Osteoblast (primary cell): ENCODE data around the gene WDR55. TPM values are rescaled to one million over a fixed set of nuclear protein-coding genes. Genes with fewer than 3 reads are reported as not detected.
A peak's percentile ranks its signal among the peaks of the same experiment; 100 is the strongest.
"Not testable (repeated sequence)": the region's sequence is repeated elsewhere in the genome, so short reads cannot be mapped to it uniquely, and the experiment has no call there.

ENCODE experiments used
- DNase-seq: peaks from one replicate; pipeline ENCODE4 v3.0.0; 2011; ENCODE audit warnings: low spot score, mixed read lengths; ENCODE audit not compliant: insufficient read length; ENCODE audit errors: missing footprints
- H2AFZ ChIP-seq: 2 replicates; pipeline ENCODE4 v1.6.0; 2011; ENCODE audit warnings: mild to moderate bottlenecking, low read length
- H3K27ac ChIP-seq: 2 replicates; pipeline ENCODE4 v1.5.1; 2011; ENCODE audit warnings: mild to moderate bottlenecking, low read depth, low read length, moderate library complexity
- H3K27me3 ChIP-seq: 2 replicates; pipeline ENCODE4 v1.6.0; 2012; ENCODE audit warnings: mild to moderate bottlenecking, control low read depth, inconsistent platforms, low read length, moderate library complexity; ENCODE audit not compliant: insufficient read depth
- H3K36me3 ChIP-seq: 2 replicates; pipeline ENCODE4 v1.5.1; 2011; ENCODE audit warnings: mild to moderate bottlenecking, low read length, control low read depth, moderate library complexity; ENCODE audit not compliant: insufficient read depth
- H3K4me1 ChIP-seq: 2 replicates; pipeline ENCODE4 v1.5.1; 2011; ENCODE audit warnings: mild to moderate bottlenecking, low read length, control low read depth, moderate library complexity; ENCODE audit not compliant: insufficient read depth
- H3K4me2 ChIP-seq: 2 replicates; pipeline ENCODE4 v1.6.0; 2011; ENCODE audit warnings: mild to moderate bottlenecking, low read length; ENCODE audit not compliant: insufficient read depth
- H3K4me3 ChIP-seq: fragments of 200-600 bp; sonication (generic); 3 replicates; pipeline ENCODE4 v1.5.1; 2012; ENCODE audit warnings: mild to moderate bottlenecking, low read length, inconsistent platforms; ENCODE audit not compliant: insufficient read depth
- H3K79me2 ChIP-seq: 2 replicates; pipeline ENCODE4 v1.6.0; 2012; ENCODE audit warnings: mild to moderate bottlenecking, low read length, control low read depth, inconsistent platforms; ENCODE audit not compliant: insufficient read depth
- H3K9me3 ChIP-seq: 2 replicates; pipeline ENCODE4 v1.5.1; 2011; ENCODE audit warnings: low read depth, low read length, control low read depth
- H4K20me1 ChIP-seq: 2 replicates; pipeline ENCODE4 v1.6.0; 2012; ENCODE audit warnings: mild to moderate bottlenecking, low read length, control low read depth; ENCODE audit not compliant: insufficient read depth
- total RNA-seq: library from RNA; depleted of rRNA; stranded (reverse); fragments of >200 nt; gene quantifications from 2 replicates; pipeline ENCODE4 v1.2.3, GENCODE V29; 2012
- TF ChIP-seq, protein P1 (sequence below): IDR thresholded peaks from 2 replicates; pipeline ENCODE4 v1.5.1; 2011; ENCODE audit warnings: mild to moderate bottlenecking, low read depth, low read length, moderate library complexity; ENCODE audit errors: extremely low read depth

Gene WDR55
- 30.8 and 32.1 TPM in 2 replicates for total RNA-seq

DNA sequence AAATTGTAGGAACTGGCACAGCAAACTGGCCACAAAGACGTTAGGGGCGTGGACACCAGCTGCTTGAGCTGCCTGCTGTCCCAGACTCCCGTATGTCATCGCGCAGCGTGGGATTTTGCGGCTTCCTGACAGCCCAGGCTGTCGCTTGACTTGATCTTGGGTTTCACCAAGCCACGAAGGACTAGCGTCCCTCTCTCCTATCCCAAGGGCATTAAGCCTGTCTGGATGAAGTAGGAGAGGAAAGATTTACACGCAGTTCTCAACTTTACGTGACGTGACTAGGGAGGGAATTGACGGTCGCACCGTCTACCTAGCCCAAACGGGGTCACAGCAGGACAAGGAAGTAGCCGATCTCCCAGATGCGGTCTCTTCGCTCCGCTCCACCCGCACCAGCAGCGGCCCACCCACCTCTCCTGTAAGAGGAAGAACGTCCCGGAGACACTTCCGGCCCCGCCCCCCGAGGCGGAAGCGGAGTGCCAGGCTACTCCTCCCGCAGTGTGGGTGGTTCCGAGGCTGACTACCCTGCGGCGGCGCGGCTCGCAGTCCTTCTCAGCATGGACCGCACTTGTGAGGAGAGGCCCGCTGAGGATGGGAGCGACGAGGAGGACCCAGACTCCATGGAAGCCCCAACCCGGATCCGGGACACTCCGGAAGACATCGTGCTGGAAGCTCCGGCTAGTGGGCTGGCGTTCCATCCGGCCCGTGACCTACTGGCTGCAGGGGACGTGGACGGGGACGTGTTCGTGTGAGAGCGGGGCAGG lies at the start of gene WDR55:
Gene WDR55, plus strand, starts transcription at position 546 of the 761 bp plus-strand sequence. Its CDS starts 9 bp downstream, at position 555.
- H3K27ac ChIP-seq, result peak within 1 kb of the TSS; percentile 84
- TF ChIP-seq, protein P1, sequence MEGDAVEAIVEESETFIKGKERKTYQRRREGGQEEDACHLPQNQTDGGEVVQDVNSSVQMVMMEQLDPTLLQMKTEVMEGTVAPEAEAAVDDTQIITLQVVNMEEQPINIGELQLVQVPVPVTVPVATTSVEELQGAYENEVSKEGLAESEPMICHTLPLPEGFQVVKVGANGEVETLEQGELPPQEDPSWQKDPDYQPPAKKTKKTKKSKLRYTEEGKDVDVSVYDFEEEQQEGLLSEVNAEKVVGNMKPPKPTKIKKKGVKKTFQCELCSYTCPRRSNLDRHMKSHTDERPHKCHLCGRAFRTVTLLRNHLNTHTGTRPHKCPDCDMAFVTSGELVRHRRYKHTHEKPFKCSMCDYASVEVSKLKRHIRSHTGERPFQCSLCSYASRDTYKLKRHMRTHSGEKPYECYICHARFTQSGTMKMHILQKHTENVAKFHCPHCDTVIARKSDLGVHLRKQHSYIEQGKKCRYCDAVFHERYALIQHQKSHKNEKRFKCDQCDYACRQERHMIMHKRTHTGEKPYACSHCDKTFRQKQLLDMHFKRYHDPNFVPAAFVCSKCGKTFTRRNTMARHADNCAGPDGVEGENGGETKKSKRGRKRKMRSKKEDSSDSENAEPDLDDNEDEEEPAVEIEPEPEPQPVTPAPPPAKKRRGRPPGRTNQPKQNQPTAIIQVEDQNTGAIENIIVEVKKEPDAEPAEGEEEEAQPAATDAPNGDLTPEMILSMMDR, result no peak

GRCh38 chr5:140622301-140622700 lies 42.4 kb upstream of the WDR55 start:
- peaks cover 16% of the 10 kb centered on the region for H3K27me3 ChIP-seq
- H2AFZ ChIP-seq, result no peak overlapping the region
- no peaks in the 10 kb centered on the region for H4K20me1 ChIP-seq
- H3K4me2 ChIP-seq, result no peak overlapping the region
- H3K36me3 ChIP-seq, result no peaks in the 10 kb centered on the region
- no peak overlapping the region for H3K27ac ChIP-seq
- no peak overlapping the region for H3K4me3 ChIP-seq
- H3K9me3 ChIP-seq, result no peaks in the 10 kb centered on the region
- DNase-seq, result no peak
- TF ChIP-seq, protein P1, result no peak
- no peaks in the 10 kb centered on the region for H3K79me2 ChIP-seq
- no peaks in the 10 kb centered on the region for H3K4me1 ChIP-seq

More for the DNA sequence above, at the start of gene WDR55:
- Histone ChIP-seq H2AFZ (peak within 1 kb of the TSS; percentile 84), H3K4me3 (peak within 1 kb of the TSS; percentile 84), H4K20me1 (peaks cover 13% of the 10 kb centered on the region), H3K79me2 (peaks cover 43% of the 10 kb centered on the region), H3K9me3 (no peaks in the 10 kb centered on the region), H3K27me3 (no peaks in the 10 kb centered on the region), H3K36me3 (peaks cover 56% of the 10 kb centered on the region), H3K4me2 (peak within 1 kb of the TSS; percentile 90), H3K4me1 (peaks cover 6% of the 10 kb centered on the region)
- DNase-seq, result peak; percentile 99

DNA sequence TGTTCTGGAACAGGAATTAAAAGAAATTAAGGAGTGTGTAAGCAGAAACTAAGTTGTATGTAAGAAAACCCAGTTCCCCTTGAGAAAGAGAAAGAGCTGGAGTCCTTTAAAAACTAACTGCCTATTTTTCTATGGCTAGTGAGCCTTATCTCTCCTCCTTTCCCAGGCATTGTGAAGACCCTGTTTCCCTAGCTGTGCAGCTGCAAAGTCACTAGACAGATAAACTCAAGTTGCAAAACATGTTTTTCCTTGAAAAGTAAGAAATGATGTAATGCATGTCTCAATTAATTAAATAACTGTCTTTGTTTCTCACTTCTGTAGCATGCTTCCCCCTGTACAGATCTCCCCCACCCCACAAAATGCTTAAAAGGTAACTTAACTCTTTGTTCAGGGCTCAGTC lies 41.6 kb upstream of the WDR55 start:
- not testable (repeated sequence) for H3K27ac ChIP-seq, DNase-seq, H3K36me3 ChIP-seq, H3K79me2 ChIP-seq, H3K4me2 ChIP-seq, H3K9me3 ChIP-seq, H3K4me3 ChIP-seq, H4K20me1 ChIP-seq, H2AFZ ChIP-seq, H3K4me1 ChIP-seq
- H3K27me3 ChIP-seq, result peaks cover 16% of the 10 kb centered on the region

GRCh38 chr5:140624886-140625285 lies 39.8 kb upstream of the WDR55 start:
- not testable (repeated sequence) for H3K9me3 ChIP-seq, H3K36me3 ChIP-seq, DNase-seq, H3K4me1 ChIP-seq, H3K4me2 ChIP-seq, H4K20me1 ChIP-seq, H3K27ac ChIP-seq, H2AFZ ChIP-seq, H3K79me2 ChIP-seq, H3K27me3 ChIP-seq, H3K4me3 ChIP-seq

DNA sequence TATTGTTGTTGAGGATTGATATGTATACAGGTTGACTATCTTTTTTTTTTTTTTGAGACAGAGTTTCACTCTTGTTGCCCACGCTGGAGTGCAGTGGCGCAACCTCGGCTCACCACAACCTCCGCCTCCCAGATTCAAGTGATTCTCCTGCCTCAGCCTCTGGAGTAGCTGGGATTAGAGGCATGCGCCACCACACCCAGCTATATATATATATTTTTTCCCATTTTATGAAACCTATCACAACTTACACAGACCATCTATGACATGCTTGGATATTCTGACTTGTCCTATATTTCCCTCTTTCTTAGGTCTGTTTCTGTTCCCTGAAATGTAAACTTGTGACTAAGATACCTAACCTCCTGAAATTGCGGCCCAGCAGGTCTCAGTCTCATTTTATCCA lies 36.7 kb upstream of the WDR55 start:
- DNase-seq, result no peak
- Histone ChIP-seq H3K79me2 (no peaks in the 10 kb centered on the region), H3K36me3 (no peaks in the 10 kb centered on the region), H3K27ac (no peak overlapping the region), H3K4me2 (no peak overlapping the region), H3K9me3 (no peaks in the 10 kb centered on the region), H4K20me1 (no peaks in the 10 kb centered on the region), H3K4me1 (peaks cover 22% of the 10 kb centered on the region), H3K27me3 (peaks cover 7% of the 10 kb centered on the region), H3K4me3 (no peak overlapping the region), H2AFZ (no peak overlapping the region)
- TF ChIP-seq, protein P1, result no peak
